Lower lobe of right lung (tissue), 2 donors: ENCODE measurements around the gene BRAT1. TPM values are rescaled to one million over a fixed set of nuclear protein-coding genes. Genes with fewer than 3 reads are reported as not detected.

Source experiments
- ATAC-seq, 2 donors: fragments of 200-7000 bp; cut with Tn5 transposase; one replicate each; pipeline ENCODE4 v1.9.1; 2020 to 2022; ENCODE audit warnings: mild to moderate bottlenecking in 2 of 2, moderate library complexity in 2 of 2
- DNase-seq: peaks from one replicate; pipeline ENCODE4 v3.0.0-alpha.2; 2020
- H3K27ac ChIP-seq: fragments of 200-600 bp; one replicate; pipeline ENCODE4 v1.8.0; 2022
- H3K27me3 ChIP-seq: fragments of 200-600 bp; one replicate; pipeline ENCODE4 v1.8.0; 2022; ENCODE audit warnings: low read depth
- H3K36me3 ChIP-seq: fragments of 200-600 bp; one replicate; pipeline ENCODE4 v1.8.0; 2022; ENCODE audit warnings: mild to moderate bottlenecking
- H3K4me1 ChIP-seq: fragments of 200-600 bp; one replicate; pipeline ENCODE4 v1.8.0; 2022
- H3K4me3 ChIP-seq: fragments of 200-600 bp; one replicate; pipeline ENCODE4 v1.8.0; 2022; ENCODE audit warnings: mild to moderate bottlenecking
- H3K9me3 ChIP-seq: fragments of 200-600 bp; one replicate; pipeline ENCODE4 v1.8.0; 2022
- intact Hi-C: fragments of 100-400 bp; cut with DNase I; formaldehyde crosslinking; loops from one replicate; pipeline ENCODE4 v1.11.0; 2022
- total RNA-seq: library from RNA; stranded (reverse); fragmentation: NEBNext Ultra II Directional; extraction: Animal tissue kit (Norgen Biotek cat#: 25700); gene quantifications from one replicate; pipeline ENCODE4 v1.2.1, GENCODE V29; 2021
- TF ChIP-seq, protein P1 (sequence below): fragments of 200-600 bp; IDR thresholded peaks from one replicate; pipeline ENCODE4 v1.8.0; 2022; ENCODE audit warnings: antibody characterized with exemption, mild to moderate bottlenecking
- donor health status: DM: no; HTN: yes; CAD: no; lungs with severe emphysema.

The BRAT1 gene
- total RNA-seq, 1 donor from 2014 or later = 24.4 TPM

DNA sequence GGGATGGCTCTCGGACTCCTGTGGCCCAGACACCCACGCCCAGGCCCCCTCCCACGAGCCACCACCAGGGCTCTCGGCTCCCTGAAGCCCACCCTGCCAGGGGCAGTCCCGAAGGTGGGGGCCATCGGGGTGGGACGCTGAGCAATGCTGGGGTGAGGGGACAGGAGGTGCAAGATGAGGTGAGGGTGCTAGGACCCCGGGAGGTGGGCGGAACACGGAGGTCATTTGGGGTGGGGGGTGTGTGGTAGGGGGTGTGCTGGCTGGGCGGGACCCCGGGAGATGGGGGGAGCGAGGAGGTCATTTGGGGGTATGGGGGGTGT, 52.7 kb downstream of the BRAT1 start:
- intact Hi-C loops = no loop called here
- TF ChIP-seq, protein P1, sequence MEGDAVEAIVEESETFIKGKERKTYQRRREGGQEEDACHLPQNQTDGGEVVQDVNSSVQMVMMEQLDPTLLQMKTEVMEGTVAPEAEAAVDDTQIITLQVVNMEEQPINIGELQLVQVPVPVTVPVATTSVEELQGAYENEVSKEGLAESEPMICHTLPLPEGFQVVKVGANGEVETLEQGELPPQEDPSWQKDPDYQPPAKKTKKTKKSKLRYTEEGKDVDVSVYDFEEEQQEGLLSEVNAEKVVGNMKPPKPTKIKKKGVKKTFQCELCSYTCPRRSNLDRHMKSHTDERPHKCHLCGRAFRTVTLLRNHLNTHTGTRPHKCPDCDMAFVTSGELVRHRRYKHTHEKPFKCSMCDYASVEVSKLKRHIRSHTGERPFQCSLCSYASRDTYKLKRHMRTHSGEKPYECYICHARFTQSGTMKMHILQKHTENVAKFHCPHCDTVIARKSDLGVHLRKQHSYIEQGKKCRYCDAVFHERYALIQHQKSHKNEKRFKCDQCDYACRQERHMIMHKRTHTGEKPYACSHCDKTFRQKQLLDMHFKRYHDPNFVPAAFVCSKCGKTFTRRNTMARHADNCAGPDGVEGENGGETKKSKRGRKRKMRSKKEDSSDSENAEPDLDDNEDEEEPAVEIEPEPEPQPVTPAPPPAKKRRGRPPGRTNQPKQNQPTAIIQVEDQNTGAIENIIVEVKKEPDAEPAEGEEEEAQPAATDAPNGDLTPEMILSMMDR = no peak
- Histone ChIP-seq H3K9me3 (no peaks in the 10 kb centered on the region), H3K27ac (no peak overlapping the region), H3K27me3 (peaks cover 17% of the 10 kb centered on the region), H3K4me1 (peaks cover 1% of the 10 kb centered on the region), H3K36me3 (no peaks in the 10 kb centered on the region), H3K4me3 (no peak overlapping the region)
- ATAC-seq (no peak), DNase-seq (no peak)

DNA sequence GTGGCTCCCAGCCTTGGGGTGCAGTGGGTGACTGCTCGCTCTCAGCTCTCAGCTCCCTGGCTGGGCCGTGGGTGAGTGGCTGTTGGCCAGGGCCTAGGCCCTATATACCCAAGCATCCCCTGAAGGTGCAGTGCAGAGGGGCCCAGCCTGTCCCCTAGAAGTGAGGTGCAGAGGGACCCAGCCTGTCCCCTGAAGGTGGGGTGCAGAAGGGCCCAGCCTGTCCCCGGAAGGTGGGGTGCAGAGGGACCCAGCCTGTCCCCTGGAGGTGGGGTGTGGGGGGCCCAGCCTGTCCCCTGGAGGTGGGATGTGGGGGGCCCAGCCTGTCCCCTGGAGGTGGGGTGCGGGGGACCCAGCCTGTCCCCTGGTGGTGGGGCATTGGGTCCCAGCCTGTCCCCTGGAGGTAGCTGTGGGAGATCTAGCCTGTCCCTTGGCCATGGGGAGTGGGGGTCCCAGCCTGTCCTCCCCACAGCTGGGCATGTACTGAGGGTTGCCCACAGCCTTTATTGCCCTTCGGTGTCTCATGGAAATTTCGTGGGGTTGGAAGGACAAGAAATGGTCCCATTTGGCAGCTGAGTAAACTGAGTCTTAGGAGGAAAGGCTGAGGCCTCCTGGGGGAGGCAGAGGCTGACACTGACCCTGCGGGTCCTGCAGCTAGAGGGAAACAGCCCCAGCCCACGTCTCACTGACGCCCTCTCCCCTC, 53.2 kb downstream of the BRAT1 start:
- intact Hi-C loops = no loop called here
- ATAC-seq = no peak
- TF ChIP-seq, protein P1 = no peak
- Histone ChIP-seq H3K27ac (no peak overlapping the region), H3K9me3 (no peaks in the 10 kb centered on the region), H3K4me3 (no peak overlapping the region), H3K36me3 (no peaks in the 10 kb centered on the region), H3K4me1 (no peaks in the 10 kb centered on the region), H3K27me3 (peaks cover 22% of the 10 kb centered on the region)
- no peak for DNase-seq

GRCh38 chr7:2500701-2501100, 54.6 kb downstream of the BRAT1 start:
- H3K4me3 ChIP-seq = no peak overlapping the region
- H3K4me1 ChIP-seq = no peaks in the 10 kb centered on the region
- H3K27ac ChIP-seq = no peak overlapping the region
- H3K36me3 ChIP-seq = no peaks in the 10 kb centered on the region
- peaks cover 26% of the 10 kb centered on the region for H3K27me3 ChIP-seq
- no peaks in the 10 kb centered on the region for H3K9me3 ChIP-seq
- intact Hi-C loops = no loop called here
- DNase-seq (no peak), ATAC-seq (no peak)
- TF ChIP-seq, protein P1 = no peak

DNA sequence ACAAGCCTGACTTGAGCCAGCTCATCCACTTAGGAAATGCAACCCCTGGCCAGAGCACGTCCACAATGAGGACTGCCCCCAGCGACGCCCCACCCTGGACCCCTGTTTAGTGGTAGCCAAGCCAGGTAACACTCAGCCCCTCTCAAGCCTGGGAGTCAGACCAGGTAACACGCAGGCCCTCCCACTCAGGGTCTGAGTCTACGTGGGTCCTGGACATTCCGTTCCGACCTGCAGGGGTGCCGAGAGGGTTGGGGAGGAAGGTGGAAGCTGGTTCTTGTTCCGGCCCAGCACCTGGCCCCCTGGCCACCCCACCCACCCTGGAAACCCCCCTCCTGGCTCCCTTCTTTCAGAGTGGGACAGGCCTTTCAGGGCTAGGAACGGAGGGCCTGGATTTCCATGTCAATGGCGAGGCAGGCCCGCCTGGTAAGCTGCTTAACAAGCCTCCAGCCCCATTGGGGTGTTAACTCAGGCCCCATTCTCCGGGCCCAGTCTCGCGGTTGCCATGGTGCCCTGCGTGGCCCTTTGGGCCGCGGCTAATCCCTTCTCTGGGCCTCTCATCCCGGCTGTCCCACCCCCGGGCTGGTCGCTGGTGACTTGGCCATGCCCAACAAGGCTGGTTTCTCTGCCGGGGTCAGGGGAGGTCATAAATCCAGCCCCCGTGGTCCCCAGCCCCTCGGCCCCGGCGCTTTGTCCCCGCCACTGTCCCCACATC, 55.4 kb downstream of the BRAT1 start:
- H3K4me3 ChIP-seq = no peak overlapping the region
- ATAC-seq = no peak
- intact Hi-C loops = no loop called here
- no peak overlapping the region for H3K27ac ChIP-seq
- H3K9me3 ChIP-seq = no peaks in the 10 kb centered on the region
- TF ChIP-seq, protein P1 = no peak
- no peaks in the 10 kb centered on the region for H3K4me1 ChIP-seq
- no peak for DNase-seq
- no peaks in the 10 kb centered on the region for H3K36me3 ChIP-seq
- peaks cover 30% of the 10 kb centered on the region for H3K27me3 ChIP-seq

DNA sequence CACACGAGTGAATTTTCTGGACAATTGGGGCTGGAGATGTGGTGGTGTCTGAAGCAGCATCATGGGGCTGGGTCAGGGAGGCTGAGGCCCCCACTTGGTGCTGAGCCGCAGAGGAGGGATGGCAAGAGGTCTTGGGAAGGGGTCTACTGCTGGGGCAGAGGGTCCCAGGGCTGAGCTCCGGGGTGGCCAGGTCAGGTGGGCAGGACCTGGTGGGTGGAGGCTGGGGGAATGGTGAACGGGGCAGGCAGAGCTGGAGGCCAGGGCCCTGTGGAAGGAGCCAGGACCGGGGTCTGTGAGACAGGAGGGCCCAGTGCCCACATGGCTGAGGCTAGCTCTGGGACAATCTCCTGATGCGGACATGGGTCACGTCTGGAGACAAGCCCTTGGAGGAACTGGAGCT, 56.1 kb downstream of the BRAT1 start:
- Histone ChIP-seq H3K9me3 (no peaks in the 10 kb centered on the region), H3K36me3 (no peaks in the 10 kb centered on the region), H3K27me3 (peaks cover 30% of the 10 kb centered on the region), H3K4me3 (no peak overlapping the region), H3K27ac (no peak overlapping the region), H3K4me1 (peaks cover 6% of the 10 kb centered on the region)
- TF ChIP-seq, protein P1 = no peak
- ATAC-seq = no peak
- intact Hi-C loops = no loop called here
- DNase-seq = no peak
